HEK293 (cell line): ENCODE measurements around the gene ITGAX.
A peak's percentile ranks its signal among the peaks of the same experiment; 100 is the strongest.

Experiments
- GFI1B ChIP-seq: fragments of 450-650 bp; formaldehyde crosslinking; IDR thresholded peaks from 2 replicates; pipeline ENCODE4 v1.5.1; 2016; ENCODE audit warnings: missing biosample characterization, missing genetic modification characterization
- HOXD13 ChIP-seq: sonication (generic); formaldehyde crosslinking; IDR thresholded peaks from 2 replicates; pipeline ENCODE4 v1.8.0; 2022; ENCODE audit warnings: missing genetic modification reagents, borderline replicate concordance
- PRDM1 ChIP-seq: fragments of 450-650 bp; formaldehyde crosslinking; IDR thresholded peaks from 2 replicates; pipeline ENCODE4; 2016; ENCODE audit warnings: missing biosample characterization, missing genetic modification characterization
- REPIN1 ChIP-seq: fragments of 450-650 bp; formaldehyde crosslinking; IDR thresholded peaks from 2 replicates; pipeline ENCODE4 v1.5.1; 2017; ENCODE audit warnings: missing biosample characterization, missing genetic modification characterization, low read depth
- SALL2 ChIP-seq: fragments of 450-650 bp; formaldehyde crosslinking; IDR thresholded peaks from 2 replicates; pipeline ENCODE4 v1.5.0; 2017; ENCODE audit warnings: missing biosample characterization, mild to moderate bottlenecking, missing genetic modification characterization, borderline replicate concordance
- SP7 ChIP-seq: fragments of 450-650 bp; formaldehyde crosslinking; IDR thresholded peaks from 2 replicates; pipeline ENCODE4 v1.5.1; 2016; ENCODE audit warnings: missing biosample characterization, missing genetic modification characterization
- ZBTB17 ChIP-seq: fragments of 450-650 bp; formaldehyde crosslinking; IDR thresholded peaks from 2 replicates; pipeline ENCODE4 v1.5.1; 2016; ENCODE audit warnings: missing biosample characterization, missing genetic modification characterization
- ZIC2 ChIP-seq: fragments of 450-650 bp; formaldehyde crosslinking; IDR thresholded peaks from 2 replicates; pipeline ENCODE4 v1.5.1; 2016; ENCODE audit warnings: missing biosample characterization, missing genetic modification characterization
- ZNF214 ChIP-seq: fragments of 450-650 bp; formaldehyde crosslinking; IDR thresholded peaks from 2 replicates; pipeline ENCODE4 v1.5.1; 2017; ENCODE audit warnings: missing biosample characterization, mild to moderate bottlenecking, missing genetic modification characterization, borderline replicate concordance
- ZNF335 ChIP-seq: fragments of 450-650 bp; formaldehyde crosslinking; conservative IDR thresholded peaks from 2 replicates; pipeline ENCODE4 v1.5.1; 2016; ENCODE audit warnings: missing biosample characterization, missing genetic modification characterization
- ZNF350 ChIP-seq: fragments of 450-650 bp; formaldehyde crosslinking; IDR thresholded peaks from 2 replicates; pipeline ENCODE4 v1.5.0; 2017; ENCODE audit warnings: missing biosample characterization, mild to moderate bottlenecking, missing genetic modification characterization
- ZNF366 ChIP-seq: fragments of 450-650 bp; formaldehyde crosslinking; conservative IDR thresholded peaks from 2 replicates; pipeline ENCODE4 v1.5.1; 2016; ENCODE audit warnings: missing biosample characterization, missing genetic modification characterization
- ZNF416 ChIP-seq: fragments of 450-650 bp; formaldehyde crosslinking; IDR thresholded peaks from 2 replicates; pipeline ENCODE4 v1.5.1; 2016; ENCODE audit warnings: missing biosample characterization, missing genetic modification characterization
- ZNF521 ChIP-seq: fragments of 450-650 bp; formaldehyde crosslinking; IDR thresholded peaks from 2 replicates; pipeline ENCODE4 v1.5.1; 2017; ENCODE audit warnings: missing biosample characterization, mild to moderate bottlenecking, missing genetic modification characterization
- ZNF530 ChIP-seq: fragments of 450-650 bp; formaldehyde crosslinking; IDR thresholded peaks from 2 replicates; pipeline ENCODE4 v1.5.1; 2016; ENCODE audit warnings: low read depth, missing biosample characterization, missing genetic modification characterization
- ZNF549 ChIP-seq: fragments of 450-650 bp; IDR thresholded peaks from 2 replicates; pipeline ENCODE4 v1.5.1; 2018; ENCODE audit warnings: missing biosample characterization, missing genetic modification characterization, mild to moderate bottlenecking, inconsistent platforms, moderate library complexity
- ZNF658 ChIP-seq: fragments of 450-650 bp; formaldehyde crosslinking; IDR thresholded peaks from 2 replicates; pipeline ENCODE4; 2016; ENCODE audit warnings: missing biosample characterization, missing genetic modification characterization
- ZNF830 ChIP-seq: fragments of 450-650 bp; IDR thresholded peaks from 2 replicates; pipeline ENCODE4 v1.5.0; 2018; ENCODE audit warnings: missing biosample characterization, missing genetic modification characterization, low read depth, mild to moderate bottlenecking, moderate library complexity
- ZSCAN30 ChIP-seq: fragments of 450-650 bp; IDR thresholded peaks from 2 replicates; pipeline ENCODE4 v1.5.1; 2018; ENCODE audit warnings: missing biosample characterization, mild to moderate bottlenecking, missing genetic modification characterization, moderate library complexity
- ZXDB ChIP-seq: fragments of 450-650 bp; formaldehyde crosslinking; IDR thresholded peaks from 2 replicates; pipeline ENCODE4 v1.5.1; 2016; ENCODE audit warnings: missing biosample characterization, missing genetic modification characterization
- TF ChIP-seq, protein P1 (sequence below): fragments of 450-650 bp; formaldehyde crosslinking; IDR thresholded peaks from 2 replicates; pipeline ENCODE4 v1.5.1; 2016; ENCODE audit warnings: missing biosample characterization, missing genetic modification characterization, borderline replicate concordance
- TF ChIP-seq, protein P2 (sequence below): fragments of 450-650 bp; formaldehyde crosslinking; IDR thresholded peaks from 2 replicates; pipeline ENCODE4 v1.5.1; 2016; ENCODE audit warnings: missing biosample characterization, missing genetic modification characterization
- TF ChIP-seq, protein P3 (sequence below): fragments of 450-650 bp; formaldehyde crosslinking; IDR thresholded peaks from 2 replicates; pipeline ENCODE4 v1.5.1; 2016; ENCODE audit warnings: missing biosample characterization, missing genetic modification characterization, borderline replicate concordance
- TF ChIP-seq, protein P4 (sequence below): fragments of 450-650 bp; formaldehyde crosslinking; conservative IDR thresholded peaks from 2 replicates; pipeline ENCODE4 v1.5.1; 2016; ENCODE audit warnings: low read depth, missing biosample characterization, missing genetic modification characterization
- TF ChIP-seq, protein P5 (sequence below): sonication (generic); formaldehyde crosslinking; IDR thresholded peaks from 2 replicates; pipeline ENCODE4 v1.8.1; 2022; ENCODE audit warnings: mild to moderate bottlenecking, moderate library complexity, missing genetic modification reagents

ITGAX gene

DNA sequence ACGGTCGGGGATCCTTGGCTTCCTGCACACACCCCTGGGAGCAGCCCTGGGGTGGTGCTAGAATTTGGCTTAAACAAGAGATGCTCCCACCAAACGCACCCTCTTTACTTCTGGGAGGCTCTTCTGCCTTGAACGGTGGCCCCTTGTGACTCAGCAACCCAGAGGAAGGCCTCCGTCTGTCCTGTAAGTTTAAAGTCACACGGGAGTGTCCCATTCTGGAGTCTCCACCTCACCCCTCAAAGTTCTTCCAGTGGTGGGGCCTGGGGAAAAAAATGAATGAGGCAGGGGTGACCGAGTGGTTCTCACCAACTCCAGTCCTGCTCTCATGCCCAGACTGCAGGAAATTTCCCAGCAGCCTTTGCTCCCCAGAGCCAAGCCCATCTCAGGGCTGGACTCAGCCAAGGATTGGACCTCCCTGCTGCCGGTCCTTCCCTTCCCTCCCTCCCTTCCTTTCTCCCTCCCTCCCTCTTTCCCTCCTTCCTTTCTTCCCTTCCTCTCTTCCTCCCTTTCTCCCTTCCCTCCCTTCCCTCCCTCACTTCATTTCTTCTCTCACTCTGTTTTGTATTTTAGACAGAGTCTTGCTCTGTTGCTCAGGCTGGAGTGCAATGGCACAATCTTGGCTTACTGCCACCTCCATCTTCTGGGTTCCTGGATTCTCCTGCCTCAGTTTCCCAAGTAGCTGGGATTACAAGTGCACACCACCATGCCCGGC, 49.5 kb downstream of the ITGAX start (continued):
- TF ChIP-seq, protein P1, sequence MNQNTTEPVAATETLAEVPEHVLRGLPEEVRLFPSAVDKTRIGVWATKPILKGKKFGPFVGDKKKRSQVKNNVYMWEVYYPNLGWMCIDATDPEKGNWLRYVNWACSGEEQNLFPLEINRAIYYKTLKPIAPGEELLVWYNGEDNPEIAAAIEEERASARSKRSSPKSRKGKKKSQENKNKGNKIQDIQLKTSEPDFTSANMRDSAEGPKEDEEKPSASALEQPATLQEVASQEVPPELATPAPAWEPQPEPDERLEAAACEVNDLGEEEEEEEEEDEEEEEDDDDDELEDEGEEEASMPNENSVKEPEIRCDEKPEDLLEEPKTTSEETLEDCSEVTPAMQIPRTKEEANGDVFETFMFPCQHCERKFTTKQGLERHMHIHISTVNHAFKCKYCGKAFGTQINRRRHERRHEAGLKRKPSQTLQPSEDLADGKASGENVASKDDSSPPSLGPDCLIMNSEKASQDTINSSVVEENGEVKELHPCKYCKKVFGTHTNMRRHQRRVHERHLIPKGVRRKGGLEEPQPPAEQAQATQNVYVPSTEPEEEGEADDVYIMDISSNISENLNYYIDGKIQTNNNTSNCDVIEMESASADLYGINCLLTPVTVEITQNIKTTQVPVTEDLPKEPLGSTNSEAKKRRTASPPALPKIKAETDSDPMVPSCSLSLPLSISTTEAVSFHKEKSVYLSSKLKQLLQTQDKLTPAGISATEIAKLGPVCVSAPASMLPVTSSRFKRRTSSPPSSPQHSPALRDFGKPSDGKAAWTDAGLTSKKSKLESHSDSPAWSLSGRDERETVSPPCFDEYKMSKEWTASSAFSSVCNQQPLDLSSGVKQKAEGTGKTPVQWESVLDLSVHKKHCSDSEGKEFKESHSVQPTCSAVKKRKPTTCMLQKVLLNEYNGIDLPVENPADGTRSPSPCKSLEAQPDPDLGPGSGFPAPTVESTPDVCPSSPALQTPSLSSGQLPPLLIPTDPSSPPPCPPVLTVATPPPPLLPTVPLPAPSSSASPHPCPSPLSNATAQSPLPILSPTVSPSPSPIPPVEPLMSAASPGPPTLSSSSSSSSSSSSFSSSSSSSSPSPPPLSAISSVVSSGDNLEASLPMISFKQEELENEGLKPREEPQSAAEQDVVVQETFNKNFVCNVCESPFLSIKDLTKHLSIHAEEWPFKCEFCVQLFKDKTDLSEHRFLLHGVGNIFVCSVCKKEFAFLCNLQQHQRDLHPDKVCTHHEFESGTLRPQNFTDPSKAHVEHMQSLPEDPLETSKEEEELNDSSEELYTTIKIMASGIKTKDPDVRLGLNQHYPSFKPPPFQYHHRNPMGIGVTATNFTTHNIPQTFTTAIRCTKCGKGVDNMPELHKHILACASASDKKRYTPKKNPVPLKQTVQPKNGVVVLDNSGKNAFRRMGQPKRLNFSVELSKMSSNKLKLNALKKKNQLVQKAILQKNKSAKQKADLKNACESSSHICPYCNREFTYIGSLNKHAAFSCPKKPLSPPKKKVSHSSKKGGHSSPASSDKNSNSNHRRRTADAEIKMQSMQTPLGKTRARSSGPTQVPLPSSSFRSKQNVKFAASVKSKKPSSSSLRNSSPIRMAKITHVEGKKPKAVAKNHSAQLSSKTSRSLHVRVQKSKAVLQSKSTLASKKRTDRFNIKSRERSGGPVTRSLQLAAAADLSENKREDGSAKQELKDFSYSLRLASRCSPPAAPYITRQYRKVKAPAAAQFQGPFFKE = no peak
- peak; percentile 60 for TF ChIP-seq ZXDB (tag by site-specific recombination)
- TF ChIP-seq ZBTB17 (tag by site-specific recombination) = peak; percentile 34; the same call in 1 of the 2 replicates
- TF ChIP-seq ZNF658 (tag by site-specific recombination) = no peak
- TF ChIP-seq ZNF350 (tag by site-specific recombination) = no peak
- TF ChIP-seq, protein P2, sequence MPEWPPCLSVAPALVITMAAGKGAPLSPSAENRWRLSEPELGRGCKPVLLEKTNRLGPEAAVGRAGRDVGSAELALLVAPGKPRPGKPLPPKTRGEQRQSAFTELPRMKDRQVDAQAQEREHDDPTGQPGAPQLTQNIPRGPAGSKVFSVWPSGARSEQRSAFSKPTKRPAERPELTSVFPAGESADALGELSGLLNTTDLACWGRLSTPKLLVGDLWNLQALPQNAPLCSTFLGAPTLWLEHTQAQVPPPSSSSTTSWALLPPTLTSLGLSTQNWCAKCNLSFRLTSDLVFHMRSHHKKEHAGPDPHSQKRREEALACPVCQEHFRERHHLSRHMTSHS (tag by site-specific recombination) = no peak
- no peak for TF ChIP-seq SALL2 (tag by site-specific recombination)
- TF ChIP-seq ZNF366 (tag by site-specific recombination) = peak; percentile 99
- TF ChIP-seq, protein P3, sequence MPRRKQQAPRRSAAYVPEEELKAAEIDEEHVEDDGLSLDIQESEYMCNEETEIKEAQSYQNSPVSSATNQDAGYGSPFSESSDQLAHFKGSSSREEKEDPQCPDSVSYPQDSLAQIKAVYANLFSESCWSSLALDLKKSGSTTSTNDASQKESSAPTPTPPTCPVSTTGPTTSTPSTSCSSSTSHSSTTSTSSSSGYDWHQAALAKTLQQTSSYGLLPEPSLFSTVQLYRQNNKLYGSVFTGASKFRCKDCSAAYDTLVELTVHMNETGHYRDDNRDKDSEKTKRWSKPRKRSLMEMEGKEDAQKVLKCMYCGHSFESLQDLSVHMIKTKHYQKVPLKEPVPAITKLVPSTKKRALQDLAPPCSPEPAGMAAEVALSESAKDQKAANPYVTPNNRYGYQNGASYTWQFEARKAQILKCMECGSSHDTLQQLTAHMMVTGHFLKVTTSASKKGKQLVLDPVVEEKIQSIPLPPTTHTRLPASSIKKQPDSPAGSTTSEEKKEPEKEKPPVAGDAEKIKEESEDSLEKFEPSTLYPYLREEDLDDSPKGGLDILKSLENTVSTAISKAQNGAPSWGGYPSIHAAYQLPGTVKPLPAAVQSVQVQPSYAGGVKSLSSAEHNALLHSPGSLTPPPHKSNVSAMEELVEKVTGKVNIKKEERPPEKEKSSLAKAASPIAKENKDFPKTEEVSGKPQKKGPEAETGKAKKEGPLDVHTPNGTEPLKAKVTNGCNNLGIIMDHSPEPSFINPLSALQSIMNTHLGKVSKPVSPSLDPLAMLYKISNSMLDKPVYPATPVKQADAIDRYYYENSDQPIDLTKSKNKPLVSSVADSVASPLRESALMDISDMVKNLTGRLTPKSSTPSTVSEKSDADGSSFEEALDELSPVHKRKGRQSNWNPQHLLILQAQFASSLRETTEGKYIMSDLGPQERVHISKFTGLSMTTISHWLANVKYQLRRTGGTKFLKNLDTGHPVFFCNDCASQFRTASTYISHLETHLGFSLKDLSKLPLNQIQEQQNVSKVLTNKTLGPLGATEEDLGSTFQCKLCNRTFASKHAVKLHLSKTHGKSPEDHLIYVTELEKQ (tag by site-specific recombination) = no peak
- TF ChIP-seq ZNF530 = no peak
- TF ChIP-seq ZNF416 (tag by site-specific recombination) = no peak
- TF ChIP-seq ZNF335 (tag by site-specific recombination) = peak; percentile 70
- TF ChIP-seq GFI1B (tag by site-specific recombination) = no peak
- no peak for TF ChIP-seq ZIC2 (tag by site-specific recombination)
- no peak for TF ChIP-seq ZNF214
- TF ChIP-seq, protein P4, sequence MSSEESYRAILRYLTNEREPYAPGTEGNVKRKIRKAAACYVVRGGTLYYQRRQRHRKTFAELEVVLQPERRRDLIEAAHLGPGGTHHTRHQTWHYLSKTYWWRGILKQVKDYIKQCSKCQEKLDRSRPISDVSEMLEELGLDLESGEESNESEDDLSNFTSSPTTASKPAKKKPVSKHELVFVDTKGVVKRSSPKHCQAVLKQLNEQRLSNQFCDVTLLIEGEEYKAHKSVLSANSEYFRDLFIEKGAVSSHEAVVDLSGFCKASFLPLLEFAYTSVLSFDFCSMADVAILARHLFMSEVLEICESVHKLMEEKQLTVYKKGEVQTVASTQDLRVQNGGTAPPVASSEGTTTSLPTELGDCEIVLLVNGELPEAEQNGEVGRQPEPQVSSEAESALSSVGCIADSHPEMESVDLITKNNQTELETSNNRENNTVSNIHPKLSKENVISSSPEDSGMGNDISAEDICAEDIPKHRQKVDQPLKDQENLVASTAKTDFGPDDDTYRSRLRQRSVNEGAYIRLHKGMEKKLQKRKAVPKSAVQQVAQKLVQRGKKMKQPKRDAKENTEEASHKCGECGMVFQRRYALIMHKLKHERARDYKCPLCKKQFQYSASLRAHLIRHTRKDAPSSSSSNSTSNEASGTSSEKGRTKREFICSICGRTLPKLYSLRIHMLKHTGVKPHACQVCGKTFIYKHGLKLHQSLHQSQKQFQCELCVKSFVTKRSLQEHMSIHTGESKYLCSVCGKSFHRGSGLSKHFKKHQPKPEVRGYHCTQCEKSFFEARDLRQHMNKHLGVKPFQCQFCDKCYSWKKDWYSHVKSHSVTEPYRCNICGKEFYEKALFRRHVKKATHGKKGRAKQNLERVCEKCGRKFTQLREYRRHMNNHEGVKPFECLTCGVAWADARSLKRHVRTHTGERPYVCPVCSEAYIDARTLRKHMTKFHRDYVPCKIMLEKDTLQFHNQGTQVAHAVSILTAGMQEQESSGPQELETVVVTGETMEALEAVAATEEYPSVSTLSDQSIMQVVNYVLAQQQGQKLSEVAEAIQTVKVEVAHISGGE = peak; percentile 78
- TF ChIP-seq, protein P5, sequence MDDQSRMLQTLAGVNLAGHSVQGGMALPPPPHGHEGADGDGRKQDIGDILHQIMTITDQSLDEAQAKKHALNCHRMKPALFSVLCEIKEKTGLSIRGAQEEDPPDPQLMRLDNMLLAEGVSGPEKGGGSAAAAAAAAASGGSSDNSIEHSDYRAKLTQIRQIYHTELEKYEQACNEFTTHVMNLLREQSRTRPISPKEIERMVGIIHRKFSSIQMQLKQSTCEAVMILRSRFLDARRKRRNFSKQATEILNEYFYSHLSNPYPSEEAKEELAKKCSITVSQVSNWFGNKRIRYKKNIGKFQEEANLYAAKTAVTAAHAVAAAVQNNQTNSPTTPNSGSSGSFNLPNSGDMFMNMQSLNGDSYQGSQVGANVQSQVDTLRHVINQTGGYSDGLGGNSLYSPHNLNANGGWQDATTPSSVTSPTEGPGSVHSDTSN (CRISPR knock-in tag) = no peak
- TF ChIP-seq SP7 = no peak
- no peak for TF ChIP-seq ZSCAN30 (tag by site-specific recombination)
- no peak for TF ChIP-seq REPIN1 (tag by site-specific recombination)
- TF ChIP-seq HOXD13 (CRISPR knock-in tag) = no peak
- peak; percentile 99 for TF ChIP-seq PRDM1 (tag by site-specific recombination)
- no peak for TF ChIP-seq ZNF521 (tag by site-specific recombination)
- TF ChIP-seq ZNF830 (tag by site-specific recombination) = no peak
- no peak for TF ChIP-seq ZNF549 (tag by site-specific recombination)
